Measurements from ENCODE around the gene MYADML2. TPM values are rescaled to one million over a fixed set of nuclear protein-coding genes. Genes with fewer than 3 reads are reported as not detected.
A peak's percentile ranks its signal among the peaks of the same experiment; 100 is the strongest.

Gene MYADML2
- total and polyA plus RNA-seq, 7 donors, result 0.47 to 95.8 (median 11.0) TPM

DNA sequence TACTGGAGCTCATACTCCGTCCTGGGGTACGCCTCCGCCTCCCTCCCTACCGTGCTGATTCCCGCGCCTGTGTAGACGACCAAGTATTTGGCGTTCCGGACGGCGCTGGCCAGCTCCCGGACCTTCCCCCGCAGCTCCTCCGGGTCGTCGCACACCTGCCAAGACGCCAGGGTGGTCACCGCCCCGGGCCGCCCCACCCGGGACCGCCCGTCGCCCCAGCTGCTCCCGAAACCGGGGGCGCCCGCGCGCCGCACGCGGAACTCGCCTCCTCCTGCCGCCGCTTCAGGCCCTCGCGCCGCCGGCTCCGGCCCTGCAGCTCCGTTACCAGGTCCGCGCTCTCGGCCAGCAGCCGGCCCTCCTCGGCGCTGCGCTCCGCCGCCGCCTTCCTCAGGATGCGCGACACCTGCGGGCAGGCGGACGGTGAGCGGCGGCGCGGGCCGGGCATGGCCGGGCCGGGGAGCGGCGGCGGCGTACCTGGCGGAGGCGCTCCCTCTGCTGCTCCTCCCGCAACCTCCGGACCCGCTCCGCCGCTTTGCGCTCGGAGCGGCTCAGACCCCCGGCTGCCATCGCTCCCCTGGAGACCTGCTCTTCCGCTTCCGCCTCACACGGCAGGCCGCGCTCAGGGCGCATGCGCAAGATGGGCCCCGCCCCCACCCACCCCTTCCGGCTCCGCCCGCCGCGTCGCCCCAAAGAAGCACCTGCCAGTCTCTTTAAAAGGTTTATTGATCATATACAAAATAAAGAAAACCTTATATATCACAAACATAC, 29.3 kb downstream of the MYADML2 start, which contains the start of gene SIRT7:
SIRT7 (minus strand) TSS at position 612 of the 768 bp plus-strand sequence; CDS start at position 567, 45 bp downstream.
- Histone ChIP-seq H3K9me3 (no peaks in the 10 kb centered on the region), H3K27ac (peak within 1 kb of the TSS; percentile 81), H3K4me3 (peak within 1 kb of the TSS; percentile 76), H3K36me3 (ENCODE audit: insufficient read depth in 1 of 2, low read depth in 1 of 2) (peaks cover 5 to 72% of the 10 kb centered on the region in 2 donors), H3K4me1 (peaks cover 58% of the 10 kb centered on the region), H3K27me3 (ENCODE audit: insufficient read depth in 3 of 3, low read length in 2 of 3) (no peaks in the 10 kb centered on the region)
- DNase-seq, result peak; percentile 74 to 90
- intact Hi-C loops (cut with DNase I), result no loop called here
- ATAC-seq, result peak; percentile 70 to 81 (median 74)
- TF ChIP-seq, protein P1, sequence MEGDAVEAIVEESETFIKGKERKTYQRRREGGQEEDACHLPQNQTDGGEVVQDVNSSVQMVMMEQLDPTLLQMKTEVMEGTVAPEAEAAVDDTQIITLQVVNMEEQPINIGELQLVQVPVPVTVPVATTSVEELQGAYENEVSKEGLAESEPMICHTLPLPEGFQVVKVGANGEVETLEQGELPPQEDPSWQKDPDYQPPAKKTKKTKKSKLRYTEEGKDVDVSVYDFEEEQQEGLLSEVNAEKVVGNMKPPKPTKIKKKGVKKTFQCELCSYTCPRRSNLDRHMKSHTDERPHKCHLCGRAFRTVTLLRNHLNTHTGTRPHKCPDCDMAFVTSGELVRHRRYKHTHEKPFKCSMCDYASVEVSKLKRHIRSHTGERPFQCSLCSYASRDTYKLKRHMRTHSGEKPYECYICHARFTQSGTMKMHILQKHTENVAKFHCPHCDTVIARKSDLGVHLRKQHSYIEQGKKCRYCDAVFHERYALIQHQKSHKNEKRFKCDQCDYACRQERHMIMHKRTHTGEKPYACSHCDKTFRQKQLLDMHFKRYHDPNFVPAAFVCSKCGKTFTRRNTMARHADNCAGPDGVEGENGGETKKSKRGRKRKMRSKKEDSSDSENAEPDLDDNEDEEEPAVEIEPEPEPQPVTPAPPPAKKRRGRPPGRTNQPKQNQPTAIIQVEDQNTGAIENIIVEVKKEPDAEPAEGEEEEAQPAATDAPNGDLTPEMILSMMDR (IDR thresholded peaks at IDR 0.05), result no peak
- 0 to 1% (median 1%) methylated on average over 69 to 94 of the region's 94 CpGs for WGBS, 3 donors

DNA sequence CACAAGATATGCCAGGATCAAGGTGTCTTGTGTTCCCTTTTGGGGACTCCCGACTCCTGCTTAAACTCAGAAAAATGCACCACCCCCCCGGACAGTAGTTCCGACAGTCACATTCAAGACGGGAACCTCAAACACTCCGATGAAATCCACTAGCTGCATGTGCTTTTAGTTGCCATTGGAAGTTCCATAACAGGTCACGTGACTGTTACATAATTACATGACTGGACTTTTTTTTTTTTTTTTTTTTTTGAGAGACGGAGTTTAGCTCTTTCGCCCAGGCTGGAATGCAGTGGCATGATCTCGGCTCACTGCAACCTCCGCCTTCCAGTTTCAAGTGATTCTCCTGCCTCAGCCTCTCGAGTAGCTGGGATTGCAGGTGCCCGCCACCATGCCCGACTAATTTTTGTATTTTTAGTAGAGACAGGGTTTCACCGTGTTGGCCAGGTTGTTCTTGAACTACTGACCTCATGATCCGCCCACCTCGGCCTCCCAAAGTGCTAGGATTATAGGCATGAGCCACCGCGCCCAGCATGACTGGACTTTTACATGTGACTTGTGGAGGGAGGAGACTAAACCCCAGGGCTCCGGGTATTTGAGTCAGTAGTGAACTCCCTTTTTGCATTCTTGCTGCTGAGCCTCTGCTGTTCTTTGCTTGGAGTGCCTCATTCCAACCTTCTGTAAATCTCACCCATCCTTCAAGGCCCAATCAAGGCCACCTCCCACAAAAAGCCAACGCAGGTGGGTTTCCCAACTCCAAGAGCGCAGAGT, 30.6 kb downstream of the MYADML2 start:
- ATAC-seq (no peak), DNase-seq (no peak)
- TF ChIP-seq, protein P1 (IDR thresholded peaks at IDR 0.05), result no peak
- Histone ChIP-seq H3K4me3 (peak overlapping the region; percentile 76), H3K27me3 (ENCODE audit: insufficient read depth in 3 of 3, low read length in 2 of 3) (no peaks in the 10 kb centered on the region), H3K4me1 (peaks cover 49% of the 10 kb centered on the region), H3K27ac (no peak overlapping the region), H3K36me3 (ENCODE audit: insufficient read depth in 1 of 2, low read depth in 1 of 2) (peaks cover 5 to 67% of the 10 kb centered on the region in 2 donors), H3K9me3 (no peaks in the 10 kb centered on the region)
- intact Hi-C loops (cut with DNase I), result no loop called here
- WGBS, 3 donors, result 75 to 82% (median 77%) methylated on average over 21 of the region's 21 CpGs

DNA sequence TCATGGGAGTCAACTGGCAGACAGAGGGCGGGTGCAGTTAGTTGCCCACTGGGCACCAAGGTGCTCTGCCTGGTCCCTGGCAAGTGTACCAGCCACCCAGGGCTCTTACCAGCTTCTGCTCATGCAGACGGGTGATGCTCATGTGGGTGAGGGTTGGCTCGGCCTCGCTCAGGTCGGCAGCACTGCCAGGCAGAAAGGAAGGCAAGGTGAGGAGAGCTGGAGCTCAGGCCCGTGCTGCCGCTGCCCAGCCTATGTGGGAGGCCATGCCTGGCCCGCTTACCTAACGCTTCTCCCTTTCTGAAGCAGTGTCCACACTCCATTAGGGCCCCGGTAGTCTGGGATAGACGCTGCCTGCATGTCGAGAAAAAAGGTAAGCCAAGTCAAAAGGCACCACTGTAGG, 31.7 kb downstream of the MYADML2 start:
- no peak for DNase-seq
- H3K9me3 ChIP-seq, result no peaks in the 10 kb centered on the region
- no peak overlapping the region for H3K27ac ChIP-seq
- H3K27me3 ChIP-seq (ENCODE audit: insufficient read depth in 3 of 3, low read length in 2 of 3), result no peaks in the 10 kb centered on the region
- 93 to 94% (median 94%) methylated on average over 12 of the region's 12 CpGs for WGBS, 3 donors
- peaks cover 41% of the 10 kb centered on the region for H3K4me1 ChIP-seq
- intact Hi-C loops (cut with DNase I), result no loop called here
- no peak for ATAC-seq
- no peak overlapping the region for H3K4me3 ChIP-seq
- TF ChIP-seq, protein P1 (IDR thresholded peaks at IDR 0.05), result no peak
- peaks cover 5 to 57% of the 10 kb centered on the region in 2 donors for H3K36me3 ChIP-seq (ENCODE audit: insufficient read depth in 1 of 2, low read depth in 1 of 2)

DNA sequence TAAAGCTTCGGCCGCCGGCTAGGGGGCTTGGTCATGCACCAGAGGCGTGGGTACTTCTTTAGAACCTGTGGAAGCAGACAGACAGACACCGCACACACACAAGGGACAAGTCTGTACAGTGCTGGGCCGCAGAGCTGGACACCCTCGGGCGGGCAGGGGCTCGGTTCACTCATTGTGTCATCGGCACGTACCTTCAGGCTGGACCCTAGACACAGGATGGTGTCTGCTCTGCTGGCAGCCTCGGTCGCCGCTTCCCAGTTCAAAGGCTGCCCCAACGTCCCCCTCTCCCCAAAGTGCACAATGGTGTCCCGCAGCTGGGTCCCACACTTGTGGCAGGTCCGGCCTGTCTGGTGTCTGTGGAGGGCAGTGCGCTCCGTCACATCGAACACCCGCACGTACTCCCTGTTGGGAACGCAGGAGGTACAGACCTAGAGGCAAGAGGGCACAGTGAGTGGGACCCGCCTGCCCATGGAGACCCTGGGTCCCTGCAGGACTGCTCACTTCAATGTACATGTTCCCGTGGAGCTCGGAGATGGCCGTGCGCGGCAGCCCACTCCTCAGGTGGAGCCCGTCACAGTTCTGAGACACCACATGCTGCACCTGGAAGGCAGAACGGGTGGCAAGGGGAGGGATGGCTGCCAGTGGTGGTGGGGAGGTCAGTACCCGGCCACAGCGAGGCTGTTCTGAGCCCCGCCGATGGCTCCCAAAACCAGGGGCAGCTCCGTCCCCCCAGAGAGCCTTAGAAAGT, 32.8 kb downstream of the MYADML2 start:
- DNase-seq (no peak), ATAC-seq (no peak)
- TF ChIP-seq, protein P1 (IDR thresholded peaks at IDR 0.05), result no peak
- peaks cover 5 to 46% of the 10 kb centered on the region in 2 donors for H3K36me3 ChIP-seq (ENCODE audit: insufficient read depth in 1 of 2, low read depth in 1 of 2)
- intact Hi-C loops (cut with DNase I), result no loop called here
- no peaks in the 10 kb centered on the region for H3K9me3 ChIP-seq
- H3K4me3 ChIP-seq, result no peak overlapping the region
- peaks cover 36% of the 10 kb centered on the region for H3K4me1 ChIP-seq
- no peak overlapping the region for H3K27ac ChIP-seq
- H3K27me3 ChIP-seq (ENCODE audit: insufficient read depth in 3 of 3, low read length in 2 of 3), result no peaks in the 10 kb centered on the region
- 93 to 95% (median 95%) methylated on average over 34 to 36 of the region's 36 CpGs for WGBS, 3 donors
